HG02623 (cell line): ENCODE measurements around the gene GBP3.
"Not testable (repeated sequence)": the region's sequence is repeated elsewhere in the genome, so short reads cannot be mapped to it uniquely, and the experiment has no call there.

Experiments
- ATAC-seq: cut with Tn5 transposase; IDR thresholded peaks from one replicate; pipeline ENCODE4 v1.9.1; 2021; ENCODE audit warnings: moderate library complexity; ENCODE audit not compliant: unreplicated experiment

Gene GBP3

GRCh38 chr1:88979749-88980116 is 42.9 kb downstream of the GBP3 start:
- no peak for ATAC-seq

GRCh38 chr1:88979054-88979748 is 43.5 kb downstream of the GBP3 start:
- no peak for ATAC-seq

- ATAC-seq, result no peak
These were observed 46.4 kb downstream of the GBP3 start for GRCh38 chr1:88976235-88976634.

GRCh38 chr1:88974616-88975172 is 48.0 kb downstream of the GBP3 start:
- ATAC-seq, result not testable (repeated sequence)

- no peak for ATAC-seq
These were observed 49.0 kb downstream of the GBP3 start for GRCh38 chr1:88973520-88974137.

GRCh38 chr1:88961647-88962275 is 60.9 kb downstream of the GBP3 start:
- no peak for ATAC-seq

GRCh38 chr1:88961081-88961480 is 61.6 kb downstream of the GBP3 start:
- no peak for ATAC-seq
